Gastroesophageal sphincter (tissue), 4 donors: Measurements from ENCODE around the gene DIP2C. TPM values are rescaled to one million over a fixed set of nuclear protein-coding genes. Genes with fewer than 3 reads are reported as not detected.
"Not testable (repeated sequence)": the region's sequence is repeated elsewhere in the genome, so short reads cannot be mapped to it uniquely, and the experiment has no call there.

Experiments used
- ATAC-seq: fragments of 150-250 bp; one replicate; pipeline ENCODE4 v1.9.1; 2016; ENCODE audit warnings: mild to moderate bottlenecking, moderate library complexity
- H3K27ac ChIP-seq, 4 donors: fragments of 200-600 bp; sonication (generic) in 3 of 4; 1 replicate in 3 of 4; 2 replicates in 1 of 4; pipeline ENCODE4 v1.5.1; 2016 to 2019
- H3K27me3 ChIP-seq: fragments of 200-600 bp; sonication (generic); one replicate; pipeline ENCODE4 v1.5.1; 2019
- H3K36me3 ChIP-seq, 2 donors: fragments of 200-600 bp; sonication (generic); one replicate each; pipeline ENCODE4 v1.5.1; 2019; ENCODE audit warnings: control low read depth in 1 of 2
- H3K4me1 ChIP-seq, 3 donors: fragments of 200-600 bp; sonication (generic); 1 replicate in 2 of 3; 2 replicates in 1 of 3; pipeline ENCODE4 v1.5.1; 2016 to 2019; ENCODE audit warnings: control low read depth in 2 of 3
- H3K4me3 ChIP-seq, 2 donors: fragments of 200-600 bp; sonication (generic); one replicate each; pipeline ENCODE4 v1.5.1; 2019; ENCODE audit warnings: mild to moderate bottlenecking in 1 of 2, moderate library complexity in 1 of 2
- H3K9me3 ChIP-seq, 3 donors: fragments of 200-600 bp; sonication (generic); one replicate each; pipeline ENCODE4 v1.5.1; 2017 to 2019; ENCODE audit warnings: control low read depth in 2 of 3
- CTCF ChIP-seq, 4 experiments: fragments of 200-600 bp in 2 of 4; fragments of 450-650 bp in 2 of 4; sonication (generic) in 1 of 4; IDR thresholded peaks; one replicate each; pipeline ENCODE4 v1.5.1; 2017 to 2019; ENCODE audit warnings: antibody characterized with exemption in 4 of 4, mild to moderate bottlenecking in 2 of 4, moderate library complexity in 2 of 4
- EP300 ChIP-seq: sonication (generic); formaldehyde crosslinking; IDR thresholded peaks from one replicate; pipeline ENCODE4 v1.6.1; 2017; ENCODE audit warnings: antibody characterized with exemption, mild to moderate bottlenecking
- POLR2A ChIP-seq, 2 donors: fragments of 450-650 bp; IDR thresholded peaks; one replicate each; pipeline ENCODE4 v1.6.1; 2017; ENCODE audit warnings: antibody characterized with exemption in 2 of 2, mild to moderate bottlenecking in 2 of 2, moderate library complexity in 1 of 2
- POLR2AphosphoS5 ChIP-seq: sonication (generic); formaldehyde crosslinking; IDR thresholded peaks from one replicate; pipeline ENCODE4 v1.6.1; 2017; ENCODE audit warnings: antibody characterized with exemption
- WGBS, 2 donors: methylation state at CpG; one replicate each; pipeline ENCODE4 v1.1.5; 2018; ENCODE audit warnings: low coverage in 1 of 2; 5-methylcytosine and 5-hydroxymethylcytosine counted together
- total RNA-seq, 4 donors: library from RNA; depleted of rRNA; stranded (reverse); fragments of >200 nt; gene quantifications; one replicate each; pipeline ENCODE4 v1.1.0, GENCODE V29; 2016

Gene DIP2C
- total RNA-seq, 4 donors from 2014 or later: 40.8 to 73.8 (median 47.7) TPM

GRCh38 chr10:452512-453426 lies 236.7 kb downstream of the DIP2C start:
- Histone ChIP-seq H3K9me3 (no peaks in the 10 kb centered on the region), H3K4me1 (peaks cover 5 to 70% (median 16%) of the 10 kb centered on the region in 3 donors), H3K36me3 (no peaks in the 10 kb centered on the region), H3K27ac (peak overlapping the region in 3 of 4 donors; percentile 59 to 86 (median 61)), H3K27me3 (no peaks in the 10 kb centered on the region), H3K4me3 (no peak overlapping the region)
- ATAC-seq: peak; percentile 56
- TF ChIP-seq POLR2A (IDR thresholded peaks at IDR 0.05) (no peak), EP300 (no peak), POLR2AphosphoS5 (no peak), CTCF (IDR thresholded peaks at IDR 0.05) (peak in 1 of 4 experiments; percentile 55)
- WGBS, 2 donors: 69 to 80% methylated on average over 12 to 20 of the region's 24 CpGs

- 86 to 94% methylated on average over 6 to 7 of the region's 7 CpGs for WGBS, 2 donors
- H3K27ac ChIP-seq: peak overlapping the region in 3 of 4 donors; percentile 59 to 86 (median 61)
- no peak overlapping the region for H3K4me3 ChIP-seq
Measured at GRCh38 chr10:451856-452255, 237.6 kb downstream of the DIP2C start.

GRCh38 chr10:451021-451471 lies 238.4 kb downstream of the DIP2C start:
- ATAC-seq: no peak
- peak overlapping the region in 2 of 4 donors; percentile 59 to 86 for H3K27ac ChIP-seq
- 58 to 75% methylated on average over 6 to 11 of the region's 11 CpGs for WGBS, 2 donors

More at GRCh38 chr10:451856-452255, 237.6 kb downstream of the DIP2C start:
- no peaks in the 10 kb centered on the region for H3K36me3 ChIP-seq
- H3K27me3 ChIP-seq: no peaks in the 10 kb centered on the region
- H3K4me1 ChIP-seq: peaks cover 5 to 61% (median 16%) of the 10 kb centered on the region in 3 donors
- H3K9me3 ChIP-seq: no peaks in the 10 kb centered on the region
- TF ChIP-seq EP300 (no peak), POLR2AphosphoS5 (no peak), CTCF (IDR thresholded peaks at IDR 0.05) (no peak), POLR2A (IDR thresholded peaks at IDR 0.05) (no peak)
- no peak for ATAC-seq

GRCh38 chr10:450463-450862 lies 239.0 kb downstream of the DIP2C start:
- no peaks in the 10 kb centered on the region for H3K36me3 ChIP-seq
- peaks cover 5 to 50% (median 16%) of the 10 kb centered on the region in 3 donors for H3K4me1 ChIP-seq
- peak overlapping the region in 2 of 4 donors; percentile 59 to 86 for H3K27ac ChIP-seq
- TF ChIP-seq EP300: no peak
- TF ChIP-seq POLR2AphosphoS5: no peak
- no peak for TF ChIP-seq POLR2A (IDR thresholded peaks at IDR 0.05)
- no peak for TF ChIP-seq CTCF (IDR thresholded peaks at IDR 0.05)
- H3K4me3 ChIP-seq: no peak overlapping the region
- no peaks in the 10 kb centered on the region for H3K9me3 ChIP-seq
- ATAC-seq: no peak
- H3K27me3 ChIP-seq: no peaks in the 10 kb centered on the region
- 60 to 73% methylated on average over 1 to 2 of the region's 3 CpGs for WGBS, 2 donors

More at GRCh38 chr10:451021-451471, 238.4 kb downstream of the DIP2C start:
- TF ChIP-seq POLR2A (IDR thresholded peaks at IDR 0.05): no peak
- no peak for TF ChIP-seq CTCF (IDR thresholded peaks at IDR 0.05)
- TF ChIP-seq EP300: no peak
- TF ChIP-seq POLR2AphosphoS5: no peak
- no peaks in the 10 kb centered on the region for H3K27me3 ChIP-seq
- H3K9me3 ChIP-seq: no peaks in the 10 kb centered on the region
- no peak overlapping the region for H3K4me3 ChIP-seq
- H3K36me3 ChIP-seq: no peaks in the 10 kb centered on the region
- H3K4me1 ChIP-seq: peaks cover 5 to 53% (median 16%) of the 10 kb centered on the region in 3 donors

- H3K27ac ChIP-seq: not testable (repeated sequence)
- 61 to 85% methylated on average over 3 to 4 of the region's 6 CpGs for WGBS, 2 donors
Measured at GRCh38 chr10:449331-449730, 240.1 kb downstream of the DIP2C start.

More at GRCh38 chr10:449331-449730, 240.1 kb downstream of the DIP2C start:
- H3K36me3 ChIP-seq, H3K4me3 ChIP-seq, ATAC-seq, H3K27me3 ChIP-seq, H3K9me3 ChIP-seq: not testable (repeated sequence)
- H3K4me1 ChIP-seq: peaks cover 3 to 39% (median 16%) of the 10 kb centered on the region in 3 donors
